Loucy (cell line): ENCODE data around the gene KRT16.
A peak's percentile ranks its signal among the peaks of the same experiment; 100 is the strongest.

Experiments used
- CTCF ChIP-seq: fragments of 200-600 bp; sonication (generic); conservative IDR thresholded peaks from 2 replicates; pipeline ENCODE4 v1.5.1; 2014; ENCODE audit warnings: mild to moderate bottlenecking, antibody characterized with exemption, low read length
- EZH2phosphoT487 ChIP-seq: fragments of 200-600 bp; IDR thresholded peaks from 2 replicates; pipeline ENCODE4 v1.6.1; 2018; ENCODE audit warnings: antibody characterized with exemption, mild to moderate bottlenecking, moderate library complexity, borderline replicate concordance

- TF ChIP-seq CTCF (peak; percentile 84), EZH2phosphoT487 (no peak)
Measured at GRCh38 chr17:41648411-41649195, 36.0 kb upstream of the KRT16 start.
